Midbrain (tissue), 1 donor: ENCODE measurements around the gene HPDL.

ENCODE experiments used
- DNase-seq: peaks from one replicate; lab custom pipeline; 2025; lab: John Stamatoyannopoulos, UW

The HPDL gene

DNA sequence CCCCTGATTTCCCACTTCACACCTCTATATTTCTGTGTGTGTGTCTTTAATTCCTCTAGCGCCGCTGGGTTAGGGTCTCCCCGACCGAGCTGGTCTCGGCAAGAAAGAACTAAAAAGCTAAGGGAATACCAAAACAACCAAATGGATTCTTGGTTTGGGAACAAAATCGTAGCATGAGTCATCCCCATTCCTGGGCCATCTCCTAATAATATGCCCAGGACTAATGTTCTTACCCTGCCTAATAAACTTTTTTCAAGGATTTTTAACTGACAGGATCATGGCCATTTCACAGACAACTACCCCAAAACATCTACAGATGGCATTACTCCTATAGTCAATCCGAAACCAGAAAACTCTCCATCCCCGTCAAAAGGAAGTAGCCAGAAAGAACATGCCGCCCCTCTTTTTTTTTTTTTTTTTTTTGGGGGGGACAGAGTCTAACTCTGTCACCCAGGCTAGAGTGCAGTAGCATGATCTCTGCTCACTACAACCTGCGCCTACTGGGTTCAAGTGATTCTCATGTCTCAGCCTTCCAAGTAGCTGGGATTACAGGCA lies 4.1 kb upstream of the HPDL start:
- DNase-seq, result no peak

DNA sequence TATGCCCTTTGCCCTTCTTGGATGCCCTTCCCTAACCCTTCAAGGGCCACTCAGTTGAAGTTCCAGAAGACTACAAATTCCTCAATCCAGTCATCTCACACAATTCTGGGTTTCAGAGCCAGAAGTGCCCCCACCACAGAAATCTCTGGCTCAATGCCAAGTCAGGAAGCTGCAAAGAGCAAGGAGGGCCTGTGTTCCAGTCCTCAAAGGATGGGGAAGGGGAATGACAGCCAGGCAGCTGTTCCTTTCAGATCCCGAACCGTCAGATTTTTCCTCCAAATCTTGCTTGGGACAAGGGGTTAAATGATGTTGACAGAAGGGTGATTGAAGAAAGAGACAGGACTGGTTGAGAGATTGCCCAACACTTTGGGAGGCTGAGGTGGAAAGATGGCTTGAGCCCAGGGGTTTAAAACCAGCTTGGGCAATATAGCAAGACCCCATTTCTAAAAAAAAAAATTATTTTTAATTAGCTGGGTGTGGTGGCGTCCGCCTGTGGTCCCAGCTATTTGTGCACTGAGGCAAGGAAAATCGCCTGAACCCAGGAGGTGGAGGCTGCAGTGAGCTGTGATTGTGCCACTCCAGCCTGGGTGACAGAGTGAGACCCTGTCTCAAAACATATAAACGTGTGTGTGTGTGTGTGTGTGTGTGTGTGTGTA lies 716 bp upstream of the HPDL start:
- DNase-seq, result peak; percentile 46

DNA sequence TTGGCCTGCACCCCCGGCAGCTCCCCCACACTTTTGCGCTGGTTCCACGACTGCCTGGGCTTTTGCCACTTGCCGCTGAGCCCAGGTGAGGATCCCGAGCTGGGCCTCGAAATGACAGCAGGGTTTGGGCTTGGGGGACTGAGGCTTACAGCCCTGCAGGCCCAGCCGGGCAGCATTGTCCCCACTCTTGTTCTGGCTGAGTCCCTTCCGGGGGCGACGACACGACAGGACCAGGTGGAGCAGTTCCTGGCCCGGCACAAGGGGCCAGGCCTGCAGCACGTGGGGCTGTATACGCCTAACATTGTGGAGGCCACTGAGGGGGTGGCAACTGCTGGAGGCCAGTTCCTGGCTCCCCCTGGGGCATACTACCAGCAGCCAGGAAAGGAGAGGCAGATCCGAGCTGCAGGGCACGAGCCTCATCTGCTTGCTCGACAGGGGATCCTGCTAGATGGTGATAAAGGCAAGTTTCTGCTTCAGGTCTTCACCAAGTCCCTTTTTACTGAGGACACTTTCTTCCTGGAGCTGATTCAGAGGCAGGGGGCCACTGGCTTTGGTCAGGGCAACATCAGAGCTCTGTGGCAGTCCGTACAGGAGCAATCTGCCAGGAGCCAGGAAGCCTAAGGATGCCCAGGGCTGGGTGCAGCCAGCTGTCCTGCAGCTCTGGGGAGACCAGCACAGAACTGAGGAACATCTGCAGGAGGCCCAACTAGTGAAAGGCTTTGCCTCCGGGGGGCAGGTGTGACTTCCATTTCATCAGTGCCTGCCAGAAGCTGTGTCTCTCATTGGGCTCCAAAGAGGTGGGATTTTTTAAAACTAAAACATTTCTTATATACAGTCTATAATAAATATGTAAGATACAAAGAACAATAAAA lies 1.2 kb downstream of the HPDL start:
- no peak for DNase-seq

DNA sequence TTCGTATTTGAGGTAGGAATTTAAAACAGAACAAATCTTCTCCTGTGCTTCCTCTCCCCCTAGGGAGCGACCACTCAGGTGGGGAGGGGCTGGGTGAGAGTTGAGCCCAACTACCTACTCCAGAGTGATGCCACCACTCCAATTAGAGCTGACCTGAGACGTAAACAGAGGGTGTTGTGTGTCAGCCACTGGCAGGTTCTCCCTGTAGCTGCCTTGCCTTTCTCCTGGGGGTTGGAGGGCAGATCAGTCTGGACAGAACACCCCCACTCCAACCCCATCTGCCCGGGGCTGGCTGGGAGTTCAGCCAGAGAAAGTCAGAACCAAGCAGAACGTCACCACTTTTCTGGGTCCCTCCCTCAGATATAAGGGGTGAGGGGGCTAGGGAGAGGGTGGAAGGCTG lies 2.0 kb downstream of the HPDL start:
- DNase-seq, result no peak

DNA sequence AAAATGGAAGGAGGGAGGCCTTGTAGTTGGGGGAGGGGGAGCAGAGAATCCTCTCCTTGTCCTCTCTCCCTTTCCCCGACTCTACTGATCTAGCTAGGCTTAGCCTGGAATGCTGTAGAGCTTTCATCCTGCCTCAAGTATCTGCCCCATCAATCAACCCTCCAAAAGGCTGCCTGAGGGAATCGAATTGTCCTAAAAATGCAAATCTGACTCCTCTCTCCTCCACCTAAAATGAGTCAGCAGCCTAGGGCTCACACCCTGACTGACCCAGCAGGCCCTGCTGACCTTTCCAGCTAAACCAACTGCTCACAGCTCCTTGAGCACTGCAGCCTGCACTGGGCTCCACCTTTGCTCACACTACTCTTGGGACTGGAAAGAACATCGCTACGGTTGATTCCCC lies 2.8 kb downstream of the HPDL start:
- DNase-seq, result no peak

DNA sequence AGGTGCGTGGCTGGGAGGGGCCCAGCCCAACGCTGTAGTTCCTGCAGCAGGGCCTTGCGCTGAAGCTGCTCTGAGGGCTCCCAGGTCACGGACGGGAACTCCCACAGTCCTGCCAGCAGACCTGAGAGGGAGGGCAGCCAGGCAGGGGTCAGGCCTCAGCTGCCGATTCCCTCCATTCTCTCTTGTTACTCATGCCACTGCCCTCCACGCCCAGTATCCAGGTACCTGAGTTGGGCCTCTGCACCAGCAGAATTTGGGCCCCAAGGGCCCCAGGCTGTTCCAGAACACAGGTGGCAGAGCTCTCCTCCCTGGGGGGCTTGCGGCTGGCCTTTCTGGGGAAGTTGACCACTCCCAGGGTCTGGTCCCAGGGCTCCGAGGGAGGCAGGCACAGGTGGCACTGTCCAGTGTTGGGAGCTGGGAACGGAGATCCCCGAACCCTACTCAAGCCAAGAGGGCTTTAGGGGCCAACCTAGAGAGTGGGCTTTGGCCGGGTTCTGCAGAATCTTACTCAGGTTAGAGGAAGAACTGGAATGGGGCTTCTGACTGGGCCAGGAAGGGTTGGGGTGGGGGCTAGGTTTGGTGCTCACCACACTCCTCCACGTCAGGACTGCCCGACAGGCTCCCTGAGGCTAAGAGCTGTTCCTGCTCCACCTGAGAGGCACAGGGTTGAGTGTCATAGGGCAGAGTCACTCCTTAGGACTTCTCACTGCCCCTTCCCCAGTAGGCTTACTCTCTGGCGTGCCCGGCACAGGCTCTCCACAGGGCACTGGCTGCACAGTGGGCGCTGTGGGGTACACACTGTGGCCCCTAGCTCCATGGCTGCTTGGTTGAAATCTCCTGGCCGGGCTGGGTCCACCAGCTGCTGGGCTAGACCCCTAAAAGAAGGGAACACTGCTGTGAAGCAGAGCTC lies 5.0 kb downstream of the HPDL start:
- DNase-seq, result no peak

DNA sequence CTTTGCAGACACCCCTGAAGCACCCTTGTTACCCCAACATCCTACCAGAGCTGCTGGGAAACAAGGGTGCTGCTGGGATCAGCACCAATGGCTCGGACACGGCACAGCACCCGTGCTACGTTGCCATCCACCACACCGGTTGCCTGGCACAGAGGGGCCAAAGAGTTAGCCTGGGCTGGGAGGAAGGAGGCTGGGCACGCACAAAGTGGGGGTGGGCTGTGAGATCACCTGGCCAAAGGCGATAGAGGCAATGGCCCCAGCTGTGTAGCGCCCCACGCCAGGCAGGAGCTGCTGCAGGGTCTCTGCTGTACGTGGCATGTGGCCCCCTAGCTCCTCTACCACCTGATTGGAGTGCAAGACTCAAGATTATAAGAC lies 5.6 kb downstream of the HPDL start:
- no peak for DNase-seq

DNA sequence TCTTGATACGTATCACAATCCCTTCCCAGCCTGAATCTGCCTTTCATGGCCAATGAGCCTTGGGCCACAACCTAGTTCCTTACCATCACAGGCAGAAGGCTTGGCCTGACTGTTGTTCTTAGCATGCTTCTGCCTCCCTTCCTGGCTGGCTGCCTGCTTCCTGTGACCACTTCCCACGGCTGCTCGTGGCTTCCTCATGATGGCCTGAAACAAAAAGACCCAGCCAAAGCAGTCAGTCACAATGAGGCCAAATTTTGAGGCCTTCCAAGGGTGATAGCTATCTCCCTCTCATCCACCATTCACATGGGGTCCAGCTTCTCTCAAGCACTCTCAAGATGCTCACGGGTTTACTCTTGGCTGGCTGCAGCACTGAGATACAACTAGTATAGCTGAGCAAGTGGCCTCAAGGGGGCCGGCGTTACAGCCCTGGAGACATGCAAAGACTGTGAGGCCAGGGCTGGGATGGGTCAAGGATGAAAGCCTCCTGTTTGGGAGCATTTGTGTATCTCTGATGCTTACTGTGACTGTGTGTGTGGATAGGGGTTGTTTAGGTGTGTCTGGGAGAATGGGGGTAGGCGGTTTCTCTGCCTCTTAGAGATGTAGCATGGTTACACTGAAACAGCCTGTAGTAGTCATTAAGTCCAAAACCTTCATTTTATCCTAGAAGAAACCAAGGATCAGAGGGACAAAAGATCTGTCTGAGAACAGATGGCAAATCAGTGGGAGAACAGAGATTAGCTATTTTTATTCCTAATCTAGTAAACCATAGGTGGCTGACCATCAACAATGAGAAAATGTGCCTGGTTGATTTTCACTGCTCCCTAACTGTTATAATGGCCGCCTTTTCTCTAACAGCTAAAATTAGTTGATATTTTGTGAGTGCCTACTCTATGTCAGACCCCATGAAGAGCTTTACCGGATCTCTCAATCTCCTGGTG lies 7.9 kb downstream of the HPDL start:
- no peak for DNase-seq

DNA sequence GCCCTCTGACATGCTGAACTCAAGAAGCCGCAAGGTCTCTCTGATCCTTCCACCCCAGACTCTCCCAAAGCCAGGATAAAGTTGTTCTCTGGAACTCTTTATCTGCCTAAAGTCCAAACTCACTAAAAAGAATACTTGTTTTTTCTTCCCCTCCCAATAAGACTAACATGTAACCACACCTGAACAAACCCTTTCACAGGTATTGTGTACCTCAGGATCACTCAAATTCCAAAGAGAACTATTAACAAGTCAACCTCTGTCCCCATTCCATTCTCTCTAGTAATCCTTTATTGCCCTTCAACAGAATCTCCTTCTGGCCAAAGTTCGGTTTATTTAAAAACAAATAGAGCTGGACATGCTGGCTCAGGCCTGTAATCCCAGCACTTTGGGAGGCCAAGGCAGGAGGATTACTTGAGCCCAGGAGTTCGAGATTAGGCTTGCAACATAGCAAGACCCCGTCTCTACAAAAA lies 9.2 kb downstream of the HPDL start:
- no peak for DNase-seq

DNA sequence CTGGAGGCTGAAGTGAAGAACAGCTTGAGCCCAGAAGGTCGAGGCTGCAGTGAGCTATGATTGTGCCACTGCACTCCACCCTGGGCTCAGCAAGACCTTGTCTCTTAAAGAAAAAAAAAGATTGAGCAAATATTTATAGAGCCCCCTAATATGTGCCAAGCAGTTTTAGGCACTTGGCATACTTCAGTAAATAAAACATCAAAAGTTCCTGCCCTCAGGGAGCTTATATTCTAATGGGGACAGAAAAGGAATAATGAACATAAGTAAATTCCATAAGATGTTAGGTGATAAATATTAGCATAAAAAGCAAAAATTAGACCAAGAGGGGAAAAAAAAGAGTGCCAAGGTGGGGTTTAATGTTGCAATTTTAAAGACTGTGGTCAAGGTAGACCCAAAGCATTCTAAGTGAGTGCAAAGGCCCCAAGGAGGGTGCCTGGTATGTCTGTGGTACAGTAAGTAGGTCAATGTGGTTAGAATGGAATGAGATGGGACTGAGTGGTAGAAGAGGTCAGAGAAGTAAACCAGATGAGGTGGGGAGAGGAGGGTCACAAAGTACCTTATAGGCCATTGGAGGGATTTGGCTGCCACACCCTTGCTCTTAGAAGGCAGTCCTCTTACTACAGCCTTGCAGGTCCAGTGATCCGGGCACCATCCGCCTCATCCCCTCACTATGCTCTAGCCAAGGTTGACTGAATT lies 11.1 kb downstream of the HPDL start:
- DNase-seq, result no peak

DNA sequence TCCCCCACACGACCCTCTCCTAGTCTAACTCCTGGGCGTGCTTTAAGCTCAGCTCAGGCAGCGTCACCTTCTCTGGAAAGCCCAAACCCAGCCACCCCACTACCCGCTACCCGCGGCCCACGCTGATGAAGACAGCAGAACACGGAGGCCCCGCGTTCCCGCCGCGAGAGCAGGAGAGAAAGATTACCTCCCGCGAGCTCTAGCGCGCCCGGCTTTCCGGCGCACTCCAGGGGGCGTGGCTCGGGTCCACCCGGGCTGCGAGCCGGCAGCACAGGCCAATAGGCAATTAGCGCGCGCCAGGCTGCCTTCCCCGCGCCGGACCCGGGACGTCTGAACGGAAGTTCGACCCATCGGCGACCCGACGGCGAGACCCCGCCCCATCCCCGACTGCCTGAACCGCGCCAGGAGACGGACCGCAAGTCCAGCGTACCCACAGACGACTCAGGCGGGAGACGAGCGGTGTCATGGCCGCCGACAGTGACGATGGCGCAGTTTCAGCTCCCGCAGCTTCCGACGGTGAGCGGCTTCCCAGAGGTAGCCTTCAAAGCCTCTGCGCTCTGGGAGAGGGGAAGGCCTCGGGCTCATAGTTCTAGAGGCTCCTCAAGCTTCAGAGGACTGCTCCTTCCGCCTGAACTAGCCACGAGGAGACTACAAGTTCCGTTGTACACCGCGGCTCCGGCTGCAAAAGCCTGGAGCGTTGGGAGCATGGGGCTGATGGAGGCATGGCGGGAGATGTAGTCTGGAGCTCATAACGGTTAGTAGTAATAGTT lies 13.3 kb downstream of the HPDL start, which contains the start of the genes MUTYH and TOE1:
Gene MUTYH, minus strand, starts transcription at position 652 of the 770 bp plus-strand sequence. CDS start 5,935 bp downstream, outside the sequence.
Gene TOE1, plus strand, starts transcription at position 382 of the 770 bp plus-strand sequence. Its CDS starts 83 bp downstream, at position 465.
- DNase-seq, result peak; percentile 89

DNA sequence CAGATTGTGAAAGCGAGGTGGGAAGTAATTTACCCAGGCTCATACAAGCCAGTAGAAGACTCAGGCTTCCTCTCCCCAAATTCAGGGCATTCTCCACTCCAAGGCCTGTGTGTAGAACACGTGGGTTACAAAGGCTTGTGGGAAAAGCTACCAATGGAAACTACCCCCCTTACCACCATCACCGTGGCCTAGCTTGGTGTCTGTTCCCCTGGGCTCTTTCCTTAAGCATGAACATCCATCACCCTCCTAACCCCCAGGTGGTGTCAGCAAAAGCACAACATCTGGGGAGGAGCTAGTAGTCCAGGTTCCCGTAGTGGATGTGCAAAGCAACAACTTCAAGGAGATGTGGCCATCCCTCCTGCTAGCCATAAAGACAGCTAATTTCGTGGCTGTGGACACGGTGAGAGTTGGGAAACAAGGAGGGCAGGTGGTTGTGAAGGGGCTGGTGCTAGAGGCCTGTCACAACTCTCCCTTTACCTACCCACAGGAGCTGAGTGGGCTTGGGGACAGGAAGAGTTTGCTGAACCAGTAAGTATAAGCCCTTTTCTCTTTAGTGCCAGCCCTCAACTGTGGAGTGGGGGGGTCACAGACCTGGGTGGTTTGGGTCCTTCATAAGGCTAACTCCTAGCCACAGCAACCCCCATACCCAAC lies 14.2 kb downstream of the HPDL start:
- DNase-seq, result peak; percentile 51

DNA sequence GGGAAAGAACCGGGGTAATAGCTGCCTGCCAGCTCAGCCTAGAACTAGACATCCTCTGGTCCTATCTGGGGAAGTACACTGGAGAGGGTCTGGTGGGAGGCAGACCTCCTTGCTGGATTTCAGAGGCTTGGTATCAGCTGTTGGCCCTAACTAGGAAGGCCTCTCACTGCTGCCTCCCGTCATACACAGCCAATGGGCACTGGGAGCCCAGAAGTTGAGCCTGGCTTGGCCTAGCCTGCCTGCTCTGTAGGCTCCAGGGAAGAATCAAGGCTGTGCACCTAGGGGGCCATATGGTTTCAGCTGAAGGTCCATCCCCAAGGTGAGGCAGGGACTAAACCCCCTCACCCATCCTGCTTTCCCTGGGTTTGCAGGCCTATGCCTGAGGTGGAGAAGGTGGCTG lies 17.8 kb downstream of the HPDL start:
- DNase-seq, result no peak

DNA sequence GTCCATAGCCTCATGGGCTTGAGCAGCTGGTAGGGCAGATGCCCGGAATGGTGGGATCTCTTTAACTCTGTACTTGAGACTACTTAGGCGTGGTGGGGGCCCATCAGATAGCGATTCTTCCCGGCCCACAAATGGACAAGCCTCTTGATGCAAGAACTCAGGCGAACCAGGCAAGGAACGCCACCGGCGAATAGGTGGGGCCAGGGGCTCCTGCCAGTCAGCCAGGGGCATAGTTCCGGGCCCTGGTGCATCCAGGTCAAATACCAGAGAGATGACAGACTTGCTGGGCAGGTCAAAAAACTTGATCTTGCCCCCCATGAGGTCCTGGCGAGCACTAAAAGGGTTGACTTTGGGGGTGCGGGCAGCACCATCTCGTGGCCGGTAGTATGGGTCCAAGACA lies 18.3 kb downstream of the HPDL start:
- no peak for DNase-seq

DNA sequence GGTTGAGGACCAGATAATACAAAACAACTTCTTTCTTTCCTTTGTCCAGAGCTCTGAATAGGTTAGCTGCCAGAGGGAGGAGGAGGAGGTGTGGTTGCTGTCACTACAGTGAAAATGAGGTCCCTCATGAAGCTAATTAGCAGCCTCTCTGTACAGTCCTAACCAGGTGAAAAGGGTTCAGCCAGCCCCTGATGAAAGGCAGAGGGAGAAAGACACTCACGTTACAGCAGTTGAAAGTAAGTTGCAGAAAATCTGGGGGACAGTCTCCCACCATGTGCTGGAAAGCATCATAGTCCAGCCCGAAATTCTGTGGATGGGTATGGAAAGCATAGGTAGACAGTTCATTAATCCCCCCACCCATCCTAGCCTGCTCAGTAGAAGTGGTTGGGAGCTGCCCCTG lies 19.8 kb downstream of the HPDL start:
- DNase-seq, result no peak

DNA sequence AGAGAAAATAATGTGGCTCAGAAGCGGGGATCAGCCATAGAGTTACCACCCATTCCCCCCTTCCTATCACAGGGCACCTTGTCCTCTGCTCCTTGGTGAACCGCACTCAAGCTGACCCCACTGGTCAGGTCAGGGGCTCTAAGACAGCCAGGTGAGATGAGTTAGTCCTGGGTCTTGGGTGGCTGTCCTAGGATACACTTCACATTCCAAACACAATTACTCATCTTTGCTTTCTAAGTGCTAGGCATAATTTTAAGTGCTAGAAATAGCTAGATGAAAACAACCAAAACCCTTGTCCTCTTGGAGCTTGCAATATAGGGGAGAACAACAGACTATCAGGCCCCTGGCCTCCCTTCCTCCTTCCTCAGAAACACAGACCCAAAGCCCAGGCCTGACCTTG lies 21.3 kb downstream of the HPDL start:
- no peak for DNase-seq

DNA sequence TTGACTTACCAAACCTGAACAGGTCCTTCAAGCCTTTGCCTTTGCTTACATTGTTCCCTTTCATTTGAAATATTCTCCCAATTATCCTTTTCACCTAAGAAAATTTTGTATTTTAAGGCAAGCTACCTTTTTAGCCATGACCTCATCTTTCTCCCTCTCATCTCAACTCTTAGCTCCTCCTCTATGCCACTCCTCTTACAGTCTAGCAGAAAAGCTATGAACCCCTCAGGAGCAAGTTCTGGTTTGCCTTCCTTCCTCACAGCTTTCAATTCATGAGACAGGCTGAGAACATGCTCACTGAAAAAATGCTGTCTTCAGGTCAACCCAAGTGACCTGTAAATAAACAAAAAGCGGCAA lies 21.9 kb downstream of the HPDL start:
- no peak for DNase-seq

DNA sequence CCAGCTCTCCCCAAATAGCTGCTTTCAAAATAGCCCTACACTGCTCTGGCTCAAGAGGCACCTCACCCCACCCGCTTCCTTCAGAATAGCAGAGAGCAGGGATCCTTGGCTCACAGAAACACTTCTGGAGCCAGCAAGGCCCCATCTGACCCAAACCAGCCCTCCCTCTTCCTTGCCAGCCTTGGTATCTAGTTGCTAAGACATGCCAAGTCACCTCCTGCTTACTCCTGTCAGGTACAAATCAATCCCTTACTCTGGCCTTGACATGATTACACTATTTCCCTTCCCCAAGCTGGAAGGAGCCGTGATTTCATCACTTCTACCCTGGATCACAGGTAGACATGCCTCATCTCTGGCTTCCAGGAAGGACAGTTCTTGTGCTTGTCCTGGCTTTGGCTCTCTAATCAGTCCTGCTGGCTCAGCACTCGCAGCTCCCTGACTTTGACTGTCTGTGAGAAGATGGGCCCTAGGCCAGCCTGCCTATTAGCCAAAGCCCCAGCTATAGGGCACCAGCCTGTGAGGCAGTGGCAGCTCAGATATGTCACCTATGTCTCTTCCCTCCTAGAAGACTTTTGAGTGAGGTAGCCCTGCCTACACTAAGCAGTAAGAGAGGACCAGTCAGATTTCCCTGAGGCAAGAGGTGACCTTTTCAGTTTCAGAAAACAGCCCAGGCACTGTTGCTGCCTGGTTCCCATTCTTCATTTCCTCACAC lies 22.4 kb downstream of the HPDL start:
- no peak for DNase-seq
